GM23338 (cell line): ENCODE results near the gene PTPN13. TPM values are rescaled to one million over a fixed set of nuclear protein-coding genes. Genes with fewer than 3 reads are reported as not detected.

Experiments used
- ATAC-seq: fragments of 200-7000 bp; cut with Tn5 transposase; 3 replicates; pipeline ENCODE4 v1.9.1; 2020
- DNase-seq: peaks from one replicate; pipeline ENCODE4 v3.0.0-alpha.2; 2015; ENCODE audit warnings: low spot score
- H2AFZ ChIP-seq: fragments of 200-600 bp; sonication (generic); 2 replicates; pipeline ENCODE4 v1.8.0; 2016; ENCODE audit warnings: antibody characterized with exemption, mild to moderate bottlenecking, moderate library complexity
- H3F3A ChIP-seq: fragments of 200-600 bp; sonication (generic); replicated peaks from 2 replicates; pipeline ENCODE4 v1.8.0; 2017; ENCODE audit warnings: antibody characterized with exemption, mixed run types, low read depth
- H3K27ac ChIP-seq: fragments of 200-600 bp; sonication (generic); 2 replicates; pipeline ENCODE4 v1.6.1; 2016; ENCODE audit warnings: low read depth
- H3K27me3 ChIP-seq: fragments of 200-600 bp; sonication (generic); 2 replicates; pipeline ENCODE4 v1.8.0; 2016; ENCODE audit warnings: mild to moderate bottlenecking, mixed run types, moderate library complexity; ENCODE audit not compliant: insufficient read depth
- H3K36me3 ChIP-seq: fragments of 200-600 bp; sonication (generic); 2 replicates; pipeline ENCODE4 v1.8.0; 2016; ENCODE audit warnings: mild to moderate bottlenecking; ENCODE audit not compliant: insufficient read depth
- H3K4me1 ChIP-seq: fragments of 200-600 bp; sonication (generic); 2 replicates; pipeline ENCODE4 v1.8.0; 2016; ENCODE audit warnings: mild to moderate bottlenecking, moderate library complexity; ENCODE audit not compliant: insufficient read depth
- H3K4me2 ChIP-seq: fragments of 200-600 bp; sonication (generic); 2 replicates; pipeline ENCODE4 v1.7.1; 2017; ENCODE audit warnings: mixed run types
- H3K4me3 ChIP-seq: fragments of 200-600 bp; sonication (generic); 2 replicates; pipeline ENCODE4 v1.6.1; 2016; ENCODE audit warnings: mixed run types
- H3K79me2 ChIP-seq: fragments of 200-600 bp; sonication (generic); replicated peaks from 2 replicates; pipeline ENCODE4 v1.8.0; 2017; ENCODE audit warnings: mild to moderate bottlenecking; ENCODE audit not compliant: insufficient read depth
- H3K9me2 ChIP-seq: fragments of 200-600 bp; sonication (generic); 2 replicates; pipeline ENCODE4 v1.8.0; 2017; ENCODE audit not compliant: insufficient read depth
- H4K20me1 ChIP-seq: fragments of 200-600 bp; sonication (generic); replicated peaks from 2 replicates; pipeline ENCODE4 v1.8.0; 2017; ENCODE audit warnings: mild to moderate bottlenecking; ENCODE audit not compliant: insufficient read depth
- H3K27ac Mint-ChIP-seq: 2 replicates; pipeline ENCODE4 v1.8.0; 2020; ENCODE audit warnings: inconsistent platforms, mild to moderate bottlenecking, moderate library complexity, mixed read lengths
- H3K27me3 Mint-ChIP-seq: 3 replicates; pipeline ENCODE4 v1.8.0; 2022; ENCODE audit warnings: low read depth, mild to moderate bottlenecking, moderate library complexity, mixed read lengths, inconsistent platforms; ENCODE audit not compliant: insufficient read depth, poor library complexity
- H3K36me3 Mint-ChIP-seq: 3 replicates; pipeline ENCODE4 v1.8.0; 2021; ENCODE audit warnings: low read depth, mild to moderate bottlenecking, inconsistent platforms, moderate library complexity, mixed read lengths
- H3K4me1 Mint-ChIP-seq: 3 replicates; pipeline ENCODE4 v1.8.0; 2020; ENCODE audit warnings: mild to moderate bottlenecking, inconsistent platforms, mixed read lengths
- H3K4me3 Mint-ChIP-seq: 3 replicates; pipeline ENCODE4 v1.8.0; 2021; ENCODE audit warnings: moderate library complexity, mild to moderate bottlenecking, inconsistent platforms, mixed read lengths
- H3K9me3 Mint-ChIP-seq: 3 replicates; pipeline ENCODE4 v1.8.0; 2020; ENCODE audit warnings: moderate library complexity, mild to moderate bottlenecking, inconsistent platforms, mixed read lengths
- CREB1 ChIP-seq: fragments of 250-450 bp; sonication (Bioruptor Pico); IDR thresholded peaks from 2 replicates; pipeline ENCODE4 v1.5.0; 2020; ENCODE audit warnings: low read depth, mild to moderate bottlenecking, moderate library complexity
- ETS1 ChIP-seq: IDR thresholded peaks from 2 replicates; pipeline ENCODE4 v1.6.1; 2016; ENCODE audit warnings: antibody characterized with exemption
- EZH2 ChIP-seq: fragments of 200-600 bp; sonication (generic); IDR thresholded peaks from one replicate; pipeline ENCODE4 v1.8.0; 2017; ENCODE audit warnings: antibody characterized with exemption, mild to moderate bottlenecking, low read depth; ENCODE audit not compliant: unreplicated experiment
- EZH2phosphoT487 ChIP-seq: fragments of 200-600 bp; sonication (generic); IDR thresholded peaks from one replicate; pipeline ENCODE4 v1.8.1; 2018; ENCODE audit warnings: antibody characterized with exemption; ENCODE audit not compliant: unreplicated experiment
- JUNB ChIP-seq: IDR thresholded peaks from one replicate; pipeline ENCODE4 v1.6.1; 2016; ENCODE audit warnings: antibody characterized with exemption; ENCODE audit not compliant: unreplicated experiment
- POLR2AphosphoS5 ChIP-seq: IDR thresholded peaks from 2 replicates; pipeline ENCODE4 v1.6.1; 2016; ENCODE audit warnings: antibody characterized with exemption, low read depth
- REST ChIP-seq: IDR thresholded peaks from one replicate; pipeline ENCODE4 v1.6.1; 2018; ENCODE audit warnings: antibody characterized with exemption; ENCODE audit not compliant: unreplicated experiment
- STAT1 ChIP-seq: IDR thresholded peaks from one replicate; pipeline ENCODE4 v1.6.1; 2016; ENCODE audit warnings: antibody characterized with exemption; ENCODE audit not compliant: unreplicated experiment
- ZNF114 ChIP-seq: fragments of 250-450 bp; sonication (Bioruptor Pico); IDR thresholded peaks from 2 replicates; pipeline ENCODE4 v1.5.0; 2020; ENCODE audit warnings: mild to moderate bottlenecking, moderate library complexity
- ZNF331 ChIP-seq: fragments of 250-450 bp; sonication (Bioruptor Pico); IDR thresholded peaks from 2 replicates; pipeline ENCODE4 v1.5.0; 2020; ENCODE audit warnings: low read depth, mild to moderate bottlenecking, moderate library complexity
- polyA plus RNA-seq: library from polyadenylated mRNA; unstranded; fragments of >200 nt; fragmentation: Nextera tagmentation; extraction: Ambion mirVana; gene quantifications from 2 replicates; pipeline ENCODE4 v1.2.1, GENCODE V29; 2016
- total RNA-seq: library from RNA; depleted of rRNA; stranded (reverse); fragments of >200 nt; shearing (Covaris generic); gene quantifications from 2 replicates; pipeline ENCODE4 v1.2.3, GENCODE V29; 2014

PTPN13 gene
- total and polyA plus RNA-seq, 2 experiments from 2014 or later = 12.6 to 49.9 TPM

GRCh38 chr4:86657910-86658309 is 63.8 kb downstream of the PTPN13 start:
- Mint-ChIP-seq H3K4me3 (no peak overlapping the region), H3K9me3 (peaks cover 50% of the 10 kb centered on the region), H3K36me3 (peaks cover 53% of the 10 kb centered on the region), H3K27me3 (peaks cover 4% of the 10 kb centered on the region), H3K27ac (no peak overlapping the region), H3K4me1 (no peaks in the 10 kb centered on the region)
- no peaks in the 10 kb centered on the region for H3K4me1 ChIP-seq
- H3K9me2 ChIP-seq = no peaks in the 10 kb centered on the region
- DNase-seq (no peak), ATAC-seq (no peak)
- no peak overlapping the region for H2AFZ ChIP-seq
- no peaks in the 10 kb centered on the region for H3F3A ChIP-seq
- H3K4me3 ChIP-seq = no peak overlapping the region
- H3K27ac ChIP-seq = no peak overlapping the region
- no peaks in the 10 kb centered on the region for H4K20me1 ChIP-seq
- H3K4me2 ChIP-seq = no peak overlapping the region
- H3K79me2 ChIP-seq = peaks cover 27% of the 10 kb centered on the region
- H3K27me3 ChIP-seq = no peaks in the 10 kb centered on the region
- TF ChIP-seq EZH2phosphoT487 (no peak), ZNF331 (CRISPR knock-in tag) (no peak), POLR2AphosphoS5 (no peak), ETS1 (no peak), EZH2 (no peak), CREB1 (CRISPR knock-in tag) (no peak), STAT1 (no peak), REST (no peak), ZNF114 (no peak)
- no peaks in the 10 kb centered on the region for H3K36me3 ChIP-seq

GRCh38 chr4:86660401-86660800 is 66.3 kb downstream of the PTPN13 start:
- Histone ChIP-seq H3K27ac (no peak overlapping the region), H4K20me1 (no peaks in the 10 kb centered on the region), H3K36me3 (no peaks in the 10 kb centered on the region), H3K4me3 (no peak overlapping the region), H2AFZ (no peak overlapping the region), H3K9me2 (no peaks in the 10 kb centered on the region), H3K79me2 (peaks cover 4% of the 10 kb centered on the region; the same call in 1 of the 2 replicates), H3K4me1 (no peaks in the 10 kb centered on the region; the same call in 1 of the 2 replicates), H3K4me2 (no peak overlapping the region), H3F3A (no peaks in the 10 kb centered on the region), H3K27me3 (no peaks in the 10 kb centered on the region)
- DNase-seq = no peak
- Mint-ChIP-seq H3K27me3 (peaks cover 4% of the 10 kb centered on the region), H3K4me3 (no peak overlapping the region), H3K4me1 (peaks cover 10% of the 10 kb centered on the region), H3K36me3 (peaks cover 31% of the 10 kb centered on the region), H3K9me3 (peaks cover 27% of the 10 kb centered on the region), H3K27ac (no peak overlapping the region)
- ATAC-seq = no peak
- TF ChIP-seq REST (no peak), STAT1 (no peak), ZNF114 (no peak), ETS1 (no peak), ZNF331 (CRISPR knock-in tag) (no peak), JUNB (no peak), EZH2 (no peak)
